ENCODE data around the gene MYOZ3.

DNA sequence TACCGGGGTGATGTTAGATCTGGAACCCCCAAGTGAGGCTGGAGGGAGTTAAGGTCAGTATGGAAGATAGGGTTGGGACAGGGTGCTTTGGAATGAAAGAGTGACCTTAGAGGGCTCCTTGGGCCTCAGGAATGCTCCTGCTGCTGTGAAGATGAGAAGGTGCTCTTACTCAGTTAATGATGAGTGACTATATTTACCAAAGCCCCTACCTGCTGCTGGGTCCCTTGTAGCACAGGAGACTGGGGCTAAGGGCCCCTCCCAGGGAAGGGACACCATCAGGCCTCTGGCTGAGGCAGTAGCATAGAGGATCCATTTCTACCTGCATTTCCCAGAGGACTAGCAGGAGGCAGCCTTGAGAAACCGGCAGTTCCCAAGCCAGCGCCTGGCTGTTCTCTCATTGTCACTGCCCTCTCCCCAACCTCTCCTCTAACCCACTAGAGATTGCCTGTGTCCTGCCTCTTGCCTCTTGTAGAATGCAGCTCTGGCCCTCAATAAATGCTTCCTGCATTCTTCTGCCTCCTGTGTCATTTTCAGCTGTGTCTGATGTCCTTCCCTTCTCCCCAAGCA is 2.3 kb upstream of the MYOZ3 start:
- TF ChIP-seq, protein P1, sequence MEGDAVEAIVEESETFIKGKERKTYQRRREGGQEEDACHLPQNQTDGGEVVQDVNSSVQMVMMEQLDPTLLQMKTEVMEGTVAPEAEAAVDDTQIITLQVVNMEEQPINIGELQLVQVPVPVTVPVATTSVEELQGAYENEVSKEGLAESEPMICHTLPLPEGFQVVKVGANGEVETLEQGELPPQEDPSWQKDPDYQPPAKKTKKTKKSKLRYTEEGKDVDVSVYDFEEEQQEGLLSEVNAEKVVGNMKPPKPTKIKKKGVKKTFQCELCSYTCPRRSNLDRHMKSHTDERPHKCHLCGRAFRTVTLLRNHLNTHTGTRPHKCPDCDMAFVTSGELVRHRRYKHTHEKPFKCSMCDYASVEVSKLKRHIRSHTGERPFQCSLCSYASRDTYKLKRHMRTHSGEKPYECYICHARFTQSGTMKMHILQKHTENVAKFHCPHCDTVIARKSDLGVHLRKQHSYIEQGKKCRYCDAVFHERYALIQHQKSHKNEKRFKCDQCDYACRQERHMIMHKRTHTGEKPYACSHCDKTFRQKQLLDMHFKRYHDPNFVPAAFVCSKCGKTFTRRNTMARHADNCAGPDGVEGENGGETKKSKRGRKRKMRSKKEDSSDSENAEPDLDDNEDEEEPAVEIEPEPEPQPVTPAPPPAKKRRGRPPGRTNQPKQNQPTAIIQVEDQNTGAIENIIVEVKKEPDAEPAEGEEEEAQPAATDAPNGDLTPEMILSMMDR (IDR thresholded peaks at IDR 0.05 in 4 of 5, conservative IDR thresholded peaks at IDR 0.05 in 1 of 5) = no peak
- TF ChIP-seq POLR2A (IDR thresholded peaks at IDR 0.05) = no peak
